Measurements from ENCODE around the gene PRRX2. TPM values are rescaled to one million over a fixed set of nuclear protein-coding genes. Genes with fewer than 3 reads are reported as not detected.

PRRX2 gene
- total and polyA plus RNA-seq, 7 donors, result 0.46 to 4.7 (median 2.0) TPM; not detected in 1

DNA sequence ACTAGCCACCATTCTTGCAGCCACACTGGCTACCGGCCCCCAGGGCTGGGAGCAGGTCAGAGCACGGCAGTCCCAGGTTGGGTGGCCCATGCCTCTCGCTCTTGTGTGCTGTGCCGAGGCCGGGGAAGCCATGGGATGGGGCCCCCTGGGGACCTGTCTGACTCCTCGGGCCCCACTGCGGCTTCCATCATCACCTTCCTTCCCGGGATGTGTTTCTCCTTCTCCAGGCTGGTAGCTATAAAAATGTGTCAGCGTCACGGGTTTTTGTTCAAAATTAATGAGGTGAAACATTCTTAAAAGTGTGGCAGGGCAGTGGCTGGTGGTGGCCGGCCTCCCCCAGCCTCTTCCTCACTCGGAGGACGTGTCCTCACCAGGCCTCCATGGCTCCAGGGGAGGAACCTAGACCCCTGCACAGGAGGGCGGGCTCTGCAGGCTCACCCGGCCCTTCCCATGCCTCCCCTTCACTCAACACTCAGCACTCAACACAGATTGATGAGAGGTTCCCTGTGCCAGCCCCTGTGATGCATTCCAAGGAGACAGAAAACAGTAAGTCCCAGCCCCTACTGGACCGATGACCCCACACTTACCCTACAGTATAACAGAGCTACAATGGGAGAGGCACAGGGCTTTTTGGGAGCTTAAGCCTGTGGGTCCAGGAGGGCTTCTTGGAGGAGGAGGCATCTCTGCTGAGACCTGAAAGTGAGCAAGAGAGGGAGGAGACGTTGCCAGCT lies 44.2 kb downstream of the PRRX2 start:
- Histone ChIP-seq H3K4me3 (no peak overlapping the region), H3K27me3 (no peaks in the 10 kb centered on the region), H3K36me3 (no peaks in the 10 kb centered on the region), H3K9me3 (no peaks in the 10 kb centered on the region), H3K27ac (peak overlapping the region in 1 of 4 donors; percentile 78), H3K4me1 (peaks cover 0 to 2% (median under 1%) of the 10 kb centered on the region in 4 donors)
- WGBS, 2 donors, result 88 to 90% methylated on average over 17 of the region's 17 CpGs
- intact Hi-C loops (cut with DNase I), result loop anchor here (5.0 kb wide), 1 partner anchor 42 kb away; the partner anchor contains the start of gene PRRX2
- no peak for DNase-seq
- TF ChIP-seq EP300 (IDR thresholded peaks at IDR 0.05) (no peak), POLR2AphosphoS5 (IDR thresholded peaks at IDR 0.05) (no peak), POLR2A (IDR thresholded peaks at IDR 0.05) (no peak)
- TF ChIP-seq, protein P1, sequence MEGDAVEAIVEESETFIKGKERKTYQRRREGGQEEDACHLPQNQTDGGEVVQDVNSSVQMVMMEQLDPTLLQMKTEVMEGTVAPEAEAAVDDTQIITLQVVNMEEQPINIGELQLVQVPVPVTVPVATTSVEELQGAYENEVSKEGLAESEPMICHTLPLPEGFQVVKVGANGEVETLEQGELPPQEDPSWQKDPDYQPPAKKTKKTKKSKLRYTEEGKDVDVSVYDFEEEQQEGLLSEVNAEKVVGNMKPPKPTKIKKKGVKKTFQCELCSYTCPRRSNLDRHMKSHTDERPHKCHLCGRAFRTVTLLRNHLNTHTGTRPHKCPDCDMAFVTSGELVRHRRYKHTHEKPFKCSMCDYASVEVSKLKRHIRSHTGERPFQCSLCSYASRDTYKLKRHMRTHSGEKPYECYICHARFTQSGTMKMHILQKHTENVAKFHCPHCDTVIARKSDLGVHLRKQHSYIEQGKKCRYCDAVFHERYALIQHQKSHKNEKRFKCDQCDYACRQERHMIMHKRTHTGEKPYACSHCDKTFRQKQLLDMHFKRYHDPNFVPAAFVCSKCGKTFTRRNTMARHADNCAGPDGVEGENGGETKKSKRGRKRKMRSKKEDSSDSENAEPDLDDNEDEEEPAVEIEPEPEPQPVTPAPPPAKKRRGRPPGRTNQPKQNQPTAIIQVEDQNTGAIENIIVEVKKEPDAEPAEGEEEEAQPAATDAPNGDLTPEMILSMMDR (IDR thresholded peaks at IDR 0.05), result no peak

DNA sequence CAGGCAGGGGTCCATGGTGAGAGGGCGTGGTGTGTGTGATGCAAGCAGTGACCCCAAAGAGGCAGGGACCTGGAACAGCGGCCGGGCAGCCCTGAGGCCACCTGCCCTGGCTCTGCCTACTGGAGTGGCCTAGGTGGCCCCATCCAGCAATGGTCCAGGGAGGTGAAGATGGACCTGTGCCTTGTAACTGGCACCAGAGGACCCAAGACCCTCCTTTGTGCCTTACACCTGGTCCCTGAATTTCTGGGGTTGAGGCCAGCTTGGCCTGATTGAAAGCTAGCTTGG lies 44.7 kb downstream of the PRRX2 start:
- TF ChIP-seq POLR2A (IDR thresholded peaks at IDR 0.05), result no peak
- no peak for TF ChIP-seq EP300 (IDR thresholded peaks at IDR 0.05)
- TF ChIP-seq, protein P1 (IDR thresholded peaks at IDR 0.05), result no peak
- TF ChIP-seq POLR2AphosphoS5 (IDR thresholded peaks at IDR 0.05), result no peak
- H3K4me3 ChIP-seq, result no peak overlapping the region
- H3K27me3 ChIP-seq, result no peaks in the 10 kb centered on the region
- no peak for DNase-seq
- no peaks in the 10 kb centered on the region for H3K4me1 ChIP-seq
- peak overlapping the region in 1 of 4 donors; percentile 78 for H3K27ac ChIP-seq
- WGBS, 2 donors, result 97% methylated on average over 3 of the region's 3 CpGs
- no peaks in the 10 kb centered on the region for H3K36me3 ChIP-seq
- intact Hi-C loops (cut with DNase I), result loop anchor here (5.0 kb wide), 1 partner anchor 43 kb away; the partner anchor contains the start of gene PRRX2
- H3K9me3 ChIP-seq, result no peaks in the 10 kb centered on the region

DNA sequence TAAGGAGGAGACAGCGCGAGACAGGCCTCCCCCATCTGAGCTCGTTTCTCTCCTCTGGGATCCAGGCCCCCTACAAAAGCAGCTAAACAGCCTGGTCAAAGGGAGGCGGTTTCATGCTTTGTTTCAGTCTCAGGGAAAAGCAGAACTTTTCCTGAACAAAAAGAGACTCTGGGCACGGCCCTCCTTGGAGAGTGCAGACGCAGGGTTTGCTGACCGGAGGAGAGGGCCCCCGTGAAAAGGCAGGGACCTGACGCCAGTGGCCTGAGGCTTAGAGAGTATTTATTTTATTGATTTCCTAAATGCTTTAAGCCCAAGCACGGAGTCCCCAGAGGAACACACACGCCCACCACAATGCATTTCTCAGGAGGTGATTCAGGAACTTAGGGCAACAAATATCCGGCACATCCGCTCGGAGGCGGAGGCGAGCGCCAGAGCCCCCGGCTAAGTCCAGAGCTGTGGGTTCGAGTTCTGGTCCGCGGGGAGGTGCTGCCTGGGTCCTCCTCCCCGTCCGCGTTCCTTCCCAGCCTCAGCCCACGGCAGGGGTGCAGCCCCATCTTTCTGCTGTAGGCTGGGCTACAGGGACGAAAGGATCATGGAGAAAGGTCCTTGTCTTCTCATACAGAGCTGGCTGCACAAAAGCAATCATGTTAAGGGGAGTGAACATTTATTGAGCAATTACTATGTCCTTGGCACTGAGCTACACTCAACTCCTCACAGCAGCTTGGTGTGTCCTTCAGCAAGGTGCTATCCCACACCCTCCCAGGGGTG lies 47.4 kb downstream of the PRRX2 start:
- H3K9me3 ChIP-seq, result no peaks in the 10 kb centered on the region
- peaks cover 0 to 9% (median 5%) of the 10 kb centered on the region in 4 donors for H3K4me1 ChIP-seq
- H3K27ac ChIP-seq, result peak overlapping the region in 3 of 4 donors; percentile 2 to 78 (median 31)
- no peak for TF ChIP-seq POLR2A (IDR thresholded peaks at IDR 0.05)
- no peak for TF ChIP-seq POLR2AphosphoS5 (IDR thresholded peaks at IDR 0.05)
- TF ChIP-seq, protein P1 (IDR thresholded peaks at IDR 0.05), result no peak
- no peak for TF ChIP-seq EP300 (IDR thresholded peaks at IDR 0.05)
- H3K4me3 ChIP-seq, result no peak overlapping the region
- H3K36me3 ChIP-seq, result no peaks in the 10 kb centered on the region
- H3K27me3 ChIP-seq, result no peaks in the 10 kb centered on the region
- WGBS, 2 donors, result 53 to 76% methylated on average over 26 of the region's 26 CpGs
- DNase-seq, result no peak
- intact Hi-C loops (cut with DNase I), result loop anchor here (5.0 kb wide), 1 partner anchor 46 kb away; the partner anchor contains the start of gene PRRX2

DNA sequence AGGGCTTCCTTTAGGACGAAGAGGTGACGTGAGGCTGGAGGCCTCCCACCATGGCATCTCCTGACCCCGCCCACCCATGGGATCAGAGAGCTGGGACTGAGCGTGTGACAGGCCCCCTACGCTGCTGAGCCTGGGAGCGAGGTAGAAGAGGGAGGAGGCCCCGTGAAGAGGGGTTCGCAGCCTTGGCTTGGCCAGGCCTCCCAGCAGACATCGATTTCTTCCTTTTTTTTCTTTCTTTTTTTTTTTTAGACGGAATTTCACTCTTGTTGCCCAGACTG lies 47.9 kb downstream of the PRRX2 start:
- Histone ChIP-seq H3K27me3 (no peaks in the 10 kb centered on the region), H3K36me3 (no peaks in the 10 kb centered on the region), H3K4me1 (peaks cover 0 to 9% (median 5%) of the 10 kb centered on the region in 4 donors), H3K9me3 (no peaks in the 10 kb centered on the region), H3K4me3 (no peak overlapping the region), H3K27ac (peak overlapping the region in 1 of 4 donors; percentile 78)
- no peak for DNase-seq
- WGBS, 2 donors, result 90 to 91% methylated on average over 10 of the region's 10 CpGs
- intact Hi-C loops (cut with DNase I), result loop anchor here (5.0 kb wide), 1 partner anchor 46 kb away; the partner anchor contains the start of gene PRRX2
- TF ChIP-seq POLR2AphosphoS5 (IDR thresholded peaks at IDR 0.05) (no peak), EP300 (IDR thresholded peaks at IDR 0.05) (no peak), POLR2A (IDR thresholded peaks at IDR 0.05) (no peak)
- TF ChIP-seq, protein P1 (IDR thresholded peaks at IDR 0.05), result no peak

Measured in sigmoid colon (tissue), 7 donors.